Inflammatory macrophage treated with lipopolysaccharide for 1 hour (primary cell): ENCODE data around the gene DOCK4.

ENCODE experiments used
- DNase-seq, 2 donors: peaks; one replicate each; pipeline ENCODE4 v3.0.0-alpha.2; 2020 to 2022

DOCK4 gene

DNA sequence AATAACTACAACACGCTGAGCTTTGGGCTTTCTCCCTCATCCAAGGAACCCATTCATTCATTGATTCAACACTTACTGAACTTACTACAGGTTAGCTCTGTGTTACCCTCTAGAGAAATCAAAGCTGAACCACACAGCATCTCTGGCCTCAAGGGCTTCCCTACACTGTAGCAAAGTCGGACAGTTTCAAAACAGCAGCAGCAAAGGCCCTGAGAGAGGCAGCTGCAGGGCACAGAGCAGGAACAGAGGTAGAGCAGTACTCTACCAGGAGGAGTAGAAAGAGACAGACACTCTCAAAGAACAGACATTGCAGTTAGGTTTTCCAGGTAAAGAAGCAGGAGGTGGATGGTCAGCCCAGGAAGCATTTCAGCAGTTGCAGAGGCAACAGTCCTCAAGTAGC lies 16.1 kb downstream of the DOCK4 start:
- DNase-seq, result no peak

DNA sequence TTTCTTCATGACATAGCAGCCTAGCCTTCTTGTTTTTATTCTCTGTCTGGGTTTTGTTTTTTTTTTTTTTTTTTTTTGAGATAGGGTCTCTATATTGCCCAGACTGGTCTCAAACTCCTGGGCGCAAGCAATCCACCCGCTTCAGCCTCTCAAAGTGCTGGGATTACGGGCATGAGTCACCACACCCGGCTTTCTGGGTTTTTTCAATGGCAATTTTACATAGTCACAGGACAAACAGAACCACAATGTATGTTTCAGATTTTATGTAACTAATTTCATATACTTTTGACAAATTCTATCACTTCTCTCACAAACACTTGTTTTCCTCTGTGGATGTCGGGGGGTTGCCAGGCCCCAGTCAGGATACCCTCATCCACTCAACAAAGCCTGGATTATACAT lies 16.5 kb downstream of the DOCK4 start:
- DNase-seq, result no peak

DNA sequence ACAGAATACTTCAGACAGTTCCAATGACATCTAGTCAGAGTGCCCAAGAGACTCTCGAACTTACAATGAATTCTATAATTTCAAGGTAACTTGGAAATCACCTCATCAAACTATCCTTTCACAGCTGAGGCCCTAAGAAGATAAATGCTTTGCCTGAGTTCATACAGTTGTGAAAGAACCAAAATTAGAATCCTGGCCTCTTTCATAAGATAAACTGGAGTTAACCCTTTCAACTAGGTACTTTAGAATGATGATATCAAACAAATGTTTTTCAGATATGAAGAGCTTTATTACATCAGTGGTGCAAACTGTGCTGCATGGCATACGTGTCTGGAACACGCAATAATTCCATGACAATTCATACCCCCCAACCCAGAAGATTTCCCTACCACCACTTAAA lies 17.9 kb downstream of the DOCK4 start:
- DNase-seq, result no peak

DNA sequence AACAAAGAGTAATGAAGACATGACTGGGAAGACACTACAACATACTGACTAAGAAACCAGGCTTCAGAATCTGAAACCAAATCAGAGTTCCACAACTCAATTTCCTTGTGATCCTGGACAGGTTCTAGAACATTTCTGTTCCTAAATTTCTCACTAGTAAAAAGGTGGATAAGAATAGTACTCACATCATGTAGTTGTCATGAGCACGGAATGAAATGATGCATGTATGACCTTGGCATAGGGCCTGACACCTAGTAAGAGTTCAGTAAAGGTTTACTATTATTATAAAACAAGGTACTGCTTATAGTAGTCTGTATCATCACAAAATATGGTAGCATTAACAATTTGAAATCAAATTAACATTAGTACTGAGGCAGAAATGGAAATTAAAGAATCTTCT lies 19.9 kb downstream of the DOCK4 start:
- no peak for DNase-seq

DNA sequence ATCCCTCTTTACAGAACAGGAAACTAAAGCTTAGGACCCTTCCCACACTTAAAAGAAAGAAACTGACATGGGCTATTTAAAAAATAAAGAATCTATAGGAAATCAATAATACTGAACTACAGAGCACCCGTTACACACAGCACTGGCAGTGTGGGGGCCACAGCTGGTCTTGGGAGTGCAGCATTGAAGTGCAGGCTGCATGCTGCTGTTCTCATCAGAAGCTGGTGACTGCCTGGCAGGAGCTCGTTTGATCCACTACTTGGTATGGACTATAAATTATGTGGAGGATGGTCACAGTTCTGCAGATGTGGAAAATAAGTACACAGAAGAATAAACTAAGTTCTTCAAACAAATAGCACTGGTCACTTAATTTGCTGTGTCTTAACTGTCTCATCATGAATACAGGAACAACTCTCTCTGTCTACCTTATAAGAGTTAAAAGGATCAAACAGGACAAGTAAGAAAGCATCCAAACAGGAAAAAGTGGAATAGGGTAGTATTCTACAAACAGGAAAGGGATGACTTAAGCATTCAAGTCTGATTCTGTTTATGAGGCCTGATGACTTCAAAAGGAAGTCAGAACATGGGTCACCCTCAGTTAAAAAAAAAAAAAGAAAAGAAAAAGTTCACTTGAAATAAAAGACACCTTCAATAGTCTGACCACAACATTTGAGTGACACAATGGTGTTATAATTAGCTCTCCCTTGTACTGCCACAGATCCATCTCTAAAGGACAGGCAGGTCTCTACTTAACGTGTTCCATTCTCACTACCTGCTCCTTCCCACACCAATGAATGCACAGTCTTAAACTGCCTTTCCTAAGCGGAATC lies 21.0 kb downstream of the DOCK4 start:
- DNase-seq, result no peak

DNA sequence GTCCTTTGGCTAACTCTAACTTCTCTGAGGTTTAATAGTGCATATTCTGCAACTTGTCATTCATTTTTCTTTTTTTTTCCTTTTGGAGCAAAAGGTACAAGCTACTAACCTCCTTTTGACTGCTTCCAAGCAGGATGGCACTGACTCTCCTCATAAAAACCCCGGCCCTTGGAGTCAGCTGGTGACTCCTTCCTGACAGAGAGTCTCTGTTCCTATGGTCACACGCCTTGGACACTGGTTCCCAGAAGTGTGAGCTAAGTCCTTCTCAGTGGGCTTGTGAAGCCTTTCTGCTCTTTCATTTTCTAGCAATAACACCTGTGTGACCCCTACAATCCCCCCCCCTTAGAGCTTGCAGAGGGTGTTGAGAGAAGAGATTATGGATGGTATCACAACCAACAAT lies 21.7 kb downstream of the DOCK4 start:
- DNase-seq, result no peak

DNA sequence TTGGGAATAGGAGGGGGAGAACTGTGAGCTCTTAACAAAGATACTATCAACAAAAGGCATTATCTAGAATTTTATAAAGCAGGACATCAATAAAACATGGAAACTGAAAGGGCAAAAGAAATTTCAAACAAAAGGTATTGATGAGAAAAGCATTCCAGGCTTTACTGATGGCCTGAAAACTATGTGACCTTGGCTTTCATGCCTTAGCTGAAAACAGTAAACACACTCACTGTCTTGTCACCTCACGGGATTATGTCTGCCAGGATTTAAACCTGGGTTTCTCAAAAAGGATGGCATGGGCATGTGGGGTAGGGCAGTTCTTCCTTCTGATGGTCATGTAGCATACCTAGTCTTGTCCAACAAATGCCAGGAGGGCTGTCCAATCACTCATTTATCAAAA lies 22.9 kb downstream of the DOCK4 start:
- DNase-seq, result no peak

DNA sequence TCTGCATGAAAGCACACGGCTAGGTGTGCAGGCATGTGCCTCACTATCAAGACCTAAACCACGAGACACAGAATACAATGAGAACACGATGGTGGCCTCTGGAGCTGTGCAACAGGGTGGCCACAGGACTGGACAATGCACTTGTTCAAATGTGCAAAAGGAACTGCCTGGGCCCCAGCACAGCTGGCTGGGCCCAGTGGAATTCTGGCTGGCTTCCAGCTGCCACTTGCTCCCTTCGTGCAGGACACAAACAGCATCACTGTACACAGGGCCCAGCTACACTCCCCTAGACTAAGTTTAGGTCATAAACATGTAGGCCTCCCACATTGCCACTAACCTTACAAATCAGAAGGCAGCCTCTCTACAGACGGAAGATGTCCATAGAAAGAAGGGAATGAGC lies 23.4 kb downstream of the DOCK4 start:
- DNase-seq, result no peak

DNA sequence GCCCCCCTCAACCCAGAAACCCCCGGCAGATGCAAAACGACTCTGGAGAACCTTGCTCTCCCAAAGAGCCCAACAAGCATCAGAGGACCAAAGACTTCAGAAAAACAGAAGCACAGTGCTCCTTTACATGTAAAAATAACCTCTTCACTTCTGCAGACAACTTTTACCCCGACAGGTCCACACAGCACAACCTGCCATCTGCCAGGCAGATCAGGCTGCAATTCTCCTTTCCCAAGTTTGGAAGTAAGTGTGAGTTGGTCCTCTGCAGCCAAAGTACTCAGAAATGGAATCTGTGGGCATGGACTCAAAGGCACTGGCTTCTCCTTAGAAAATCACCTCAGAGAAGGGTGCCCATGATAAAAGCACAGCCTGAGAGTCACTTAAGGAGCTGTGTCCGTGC lies 26.0 kb downstream of the DOCK4 start:
- no peak for DNase-seq

DNA sequence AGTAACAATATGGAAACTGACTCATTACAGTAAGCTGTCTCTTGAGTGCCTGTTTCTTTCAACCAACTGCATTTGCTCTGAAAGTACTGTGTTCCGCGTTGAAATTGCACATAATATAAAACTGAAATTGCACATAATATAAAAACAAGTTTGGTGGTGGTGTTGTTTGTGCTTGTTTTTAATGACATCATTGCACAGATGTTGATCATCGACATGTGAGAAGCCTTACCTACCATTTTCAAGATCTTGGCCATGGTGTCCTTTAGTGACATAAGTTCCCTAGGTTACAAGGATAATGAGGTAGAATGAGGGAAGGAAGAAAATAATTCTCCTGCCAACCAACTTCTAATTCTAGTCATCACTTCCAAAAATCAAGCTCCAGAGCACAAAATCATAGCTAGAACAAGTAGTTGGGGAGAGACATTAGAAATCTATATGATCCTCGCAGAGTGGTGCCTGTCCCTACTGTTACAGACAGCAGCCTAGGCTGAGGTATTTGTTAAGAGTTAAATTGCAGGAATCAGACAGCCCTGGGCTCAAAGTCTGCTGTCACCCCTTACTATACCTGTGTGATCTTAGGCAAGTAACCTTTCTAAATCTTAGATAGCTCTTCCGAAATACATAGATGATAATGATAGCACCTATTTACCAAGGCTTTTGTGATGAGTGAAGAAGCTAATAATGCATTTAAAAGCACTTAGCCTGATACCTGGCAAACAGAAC lies 29.3 kb downstream of the DOCK4 start:
- no peak for DNase-seq

DNA sequence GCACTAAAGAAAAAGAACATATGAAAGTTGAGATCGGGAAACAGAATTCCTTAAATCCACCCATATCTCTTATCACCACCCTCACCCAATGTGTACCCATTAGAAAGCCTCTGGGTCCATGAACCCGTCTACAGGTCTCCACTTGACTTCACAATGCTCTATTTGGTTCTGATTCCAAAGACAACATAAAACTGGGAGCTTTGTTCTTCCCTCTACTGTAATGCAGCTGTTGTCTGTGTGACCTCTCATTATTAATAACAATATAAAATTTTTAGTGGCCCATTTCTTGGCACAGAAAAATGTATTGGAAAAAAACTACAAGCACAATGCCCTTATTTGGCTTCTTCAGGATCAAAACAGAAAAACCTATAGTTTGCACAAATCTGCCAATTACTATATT lies 30.0 kb downstream of the DOCK4 start:
- DNase-seq, result no peak

DNA sequence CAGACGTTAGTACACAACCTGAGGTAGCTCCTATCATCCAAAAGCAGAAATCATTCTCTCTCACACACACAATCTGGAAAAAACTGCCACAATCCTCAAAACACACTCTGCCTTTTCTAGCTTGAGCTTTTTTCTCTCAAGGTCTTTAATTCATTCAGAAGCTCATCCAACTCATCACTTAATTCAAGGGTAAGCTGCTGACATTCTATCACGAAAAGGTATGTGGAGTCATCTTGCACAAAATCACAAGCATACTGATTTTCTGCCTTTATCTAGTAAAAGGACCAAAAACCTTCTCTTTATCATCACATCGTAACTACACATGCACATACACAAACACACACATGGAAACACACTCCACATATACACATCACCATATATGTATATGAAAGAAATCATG lies 32.0 kb downstream of the DOCK4 start:
- DNase-seq, result no peak

DNA sequence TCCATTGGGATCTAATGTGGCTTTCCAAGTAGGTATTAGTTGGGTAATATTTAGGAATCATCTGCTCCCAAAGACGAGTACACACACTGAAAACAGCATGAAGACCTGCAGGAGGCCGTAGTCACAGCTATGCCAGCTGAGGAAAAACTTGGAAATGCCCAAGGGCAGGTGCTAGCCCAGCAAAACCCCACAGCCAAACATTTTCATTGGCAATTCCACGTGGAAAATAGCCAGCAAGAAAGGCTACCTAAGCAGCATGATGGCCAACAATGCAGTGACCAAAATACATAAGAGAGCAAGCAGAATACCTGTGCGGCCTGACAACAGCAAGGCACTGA lies 32.7 kb downstream of the DOCK4 start:
- DNase-seq, result no peak

DNA sequence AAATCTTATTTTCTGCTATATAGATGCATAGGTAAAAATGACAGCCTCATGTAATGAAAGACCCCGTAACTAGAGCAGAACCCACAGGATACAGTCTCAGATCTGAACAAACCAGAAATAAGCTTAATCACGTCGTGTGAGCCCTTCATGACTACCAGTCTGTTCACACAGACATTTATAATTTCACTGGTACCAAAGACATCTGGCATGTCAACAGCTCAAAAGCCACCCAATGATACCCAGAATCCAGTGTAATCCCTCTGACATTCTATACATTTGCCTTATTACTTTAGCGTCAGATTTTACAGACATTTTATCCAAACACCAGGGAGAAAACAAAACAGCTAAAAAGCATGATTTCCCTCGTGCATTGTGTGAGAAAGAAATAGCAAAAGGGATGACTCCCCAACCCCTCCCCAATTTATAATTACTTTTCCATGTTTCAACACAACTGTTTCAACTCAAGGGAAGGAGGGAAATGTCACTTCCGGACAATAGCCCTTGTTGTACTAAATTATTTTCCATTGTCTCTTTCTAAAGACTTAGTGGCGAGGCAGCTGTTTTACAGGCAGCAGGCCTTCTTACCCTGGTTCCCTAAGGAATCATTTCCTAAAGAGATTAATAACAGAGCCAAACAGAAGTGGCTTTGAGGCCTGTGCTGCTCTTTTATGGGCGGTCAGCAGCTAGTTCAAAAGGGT lies 33.2 kb downstream of the DOCK4 start:
- DNase-seq, result no peak

DNA sequence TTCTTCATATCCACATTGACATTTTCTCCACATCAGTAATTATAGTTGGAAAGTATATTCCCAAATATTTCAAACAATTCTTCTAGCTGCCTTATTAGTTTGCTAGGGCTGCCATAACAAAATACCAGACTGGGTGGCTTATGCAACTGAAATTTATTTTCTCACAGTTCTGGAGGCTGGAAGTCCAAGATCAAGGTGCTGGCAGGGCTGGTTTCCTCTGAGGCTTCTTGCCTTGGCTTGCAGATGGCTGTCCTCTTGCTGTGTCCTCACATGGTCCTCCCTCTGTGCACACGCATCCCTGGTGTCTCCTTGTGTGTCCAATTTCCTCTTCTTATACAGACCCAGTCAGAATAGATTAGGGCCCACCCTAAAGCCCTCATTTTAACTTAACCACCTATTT lies 34.5 kb downstream of the DOCK4 start:
- DNase-seq, result no peak

DNA sequence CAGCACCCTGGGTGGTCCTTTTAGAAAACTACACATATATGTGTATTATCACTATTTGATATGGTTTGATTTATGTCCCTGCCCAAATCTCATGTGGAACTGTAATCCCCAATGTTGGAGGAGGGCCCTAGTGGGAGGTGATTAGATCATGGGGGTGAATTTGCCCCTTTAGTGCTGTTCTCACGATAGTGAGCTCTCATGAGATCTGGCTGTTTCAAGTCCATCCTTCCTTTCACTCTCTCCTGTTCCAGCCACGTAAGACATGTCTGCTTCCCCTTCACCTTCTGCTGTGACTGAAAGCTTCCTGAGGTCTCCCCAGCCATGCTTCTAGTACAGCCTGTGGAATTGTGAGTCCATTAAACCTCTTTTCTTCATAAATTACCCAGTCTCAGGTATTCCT lies 37.3 kb downstream of the DOCK4 start:
- DNase-seq, result no peak

DNA sequence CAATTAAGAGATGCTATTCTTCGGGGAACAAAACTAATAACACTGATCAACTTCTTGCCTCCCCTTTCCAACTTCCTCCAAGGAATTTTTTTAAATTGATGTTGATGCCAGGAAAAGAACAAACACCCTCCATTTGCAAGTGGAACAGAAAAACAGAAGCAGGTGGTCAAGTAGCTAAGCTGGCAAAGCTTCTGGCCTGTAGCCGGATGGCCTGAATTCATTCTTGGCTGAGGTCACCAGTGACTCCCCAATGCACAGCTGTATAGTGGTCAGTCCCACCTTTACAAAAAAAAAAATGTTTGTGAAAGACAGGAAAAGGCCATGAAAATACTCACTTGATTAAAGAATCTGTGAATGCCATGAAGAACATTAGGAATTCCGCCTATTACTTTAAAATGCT lies 39.1 kb downstream of the DOCK4 start:
- DNase-seq, result no peak

DNA sequence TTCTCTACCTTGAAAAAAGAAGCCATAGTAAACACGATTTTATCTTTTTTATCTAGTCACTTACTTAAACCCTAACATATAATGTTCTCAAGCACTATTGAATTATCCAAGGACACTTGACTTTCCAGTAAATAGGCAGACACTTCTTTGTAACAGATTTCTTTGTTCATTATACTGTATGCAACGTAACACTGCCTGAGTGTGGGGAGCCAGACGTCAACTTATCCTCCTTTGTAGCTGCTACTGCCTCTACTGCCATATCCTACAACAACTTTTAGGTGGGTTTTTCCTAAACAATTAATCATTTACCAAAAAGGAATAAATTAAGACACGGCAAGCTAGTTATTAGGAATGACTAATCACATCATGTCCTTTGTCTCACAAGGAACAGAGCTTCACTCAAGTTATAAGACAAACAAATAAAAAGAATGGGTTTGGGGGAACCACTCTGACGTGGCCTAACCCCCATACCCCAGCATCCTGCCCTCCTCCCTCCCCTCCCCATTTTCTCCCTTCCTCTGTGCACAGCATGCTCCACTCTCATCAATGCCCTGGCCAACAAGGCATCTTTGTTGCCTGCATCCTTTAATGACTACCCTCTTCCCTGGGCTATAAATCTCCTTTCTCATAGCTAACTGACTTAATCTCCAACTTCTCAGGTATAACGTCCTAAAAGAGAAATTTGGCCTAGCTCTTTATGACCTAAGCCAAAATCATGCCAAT lies 43.3 kb downstream of the DOCK4 start:
- no peak for DNase-seq

DNA sequence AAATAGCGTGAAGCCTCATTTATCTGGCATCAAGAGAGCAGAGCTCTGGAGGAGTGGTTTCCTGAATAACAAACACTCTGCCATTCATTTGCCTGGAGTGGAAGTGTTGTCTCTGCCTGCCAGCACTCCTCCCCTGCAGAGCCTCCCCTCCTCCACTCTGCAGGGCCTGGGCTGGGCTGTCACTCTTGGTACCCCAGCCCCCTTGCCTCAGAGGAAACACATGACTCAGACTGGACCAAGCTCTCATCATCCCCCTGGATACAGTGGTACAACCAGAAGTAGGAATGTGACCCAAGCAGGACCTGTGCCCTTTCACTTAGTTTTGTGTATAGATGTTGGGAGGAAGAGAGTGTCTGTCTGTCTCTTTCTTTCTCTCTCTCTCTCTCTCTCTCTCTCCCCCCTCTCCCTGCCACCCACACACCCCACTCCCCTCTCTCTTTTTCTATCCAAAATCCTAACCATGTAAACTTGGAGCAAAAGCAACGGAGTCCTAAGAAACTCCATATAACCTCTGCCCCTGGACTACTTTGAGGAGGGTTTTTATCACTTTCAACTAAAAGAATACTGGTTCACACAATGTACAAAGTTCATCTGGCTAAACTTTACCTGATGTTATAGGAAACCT lies 43.9 kb downstream of the DOCK4 start:
- DNase-seq, result no peak

DNA sequence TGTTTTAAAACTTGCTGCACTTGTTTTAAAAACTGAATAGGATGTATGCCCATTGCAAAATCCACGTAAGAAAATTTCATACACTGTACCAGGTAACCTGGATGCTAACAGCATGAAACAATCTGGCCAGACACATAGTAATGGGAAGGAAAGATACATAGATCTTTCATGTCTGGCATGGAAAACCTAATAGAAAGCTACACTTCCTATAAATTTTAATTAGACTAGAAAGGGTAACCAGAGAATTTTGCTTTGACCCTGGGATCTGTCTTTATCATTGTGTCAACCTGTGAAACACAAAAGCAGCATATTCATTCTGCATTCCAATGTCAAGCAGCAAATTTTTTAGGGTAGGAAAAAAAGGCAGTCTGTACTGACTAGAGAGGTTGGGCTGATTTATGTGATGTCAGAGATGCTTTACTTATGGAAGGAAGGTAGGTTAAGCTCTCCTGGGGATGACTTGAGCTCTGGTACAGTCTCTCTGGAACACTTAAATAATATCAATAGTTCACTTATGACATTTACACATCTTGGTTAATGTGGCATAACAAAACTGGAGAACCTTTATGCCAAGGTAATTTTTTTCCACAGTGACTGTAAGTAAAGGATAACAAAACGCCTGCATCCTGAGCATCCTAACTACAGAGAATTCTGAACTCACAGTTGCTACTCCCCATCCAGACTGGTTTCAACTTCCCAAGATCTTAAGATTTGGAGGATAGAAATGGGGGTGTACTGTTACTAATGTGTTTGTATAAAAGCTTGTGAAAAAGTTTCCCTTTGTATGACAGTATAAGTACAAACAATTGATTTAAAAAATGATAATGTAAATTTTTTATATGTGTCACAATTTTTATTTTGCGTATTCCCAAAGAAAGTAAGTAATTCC lies 44.7 kb downstream of the DOCK4 start:
- no peak for DNase-seq

DNA sequence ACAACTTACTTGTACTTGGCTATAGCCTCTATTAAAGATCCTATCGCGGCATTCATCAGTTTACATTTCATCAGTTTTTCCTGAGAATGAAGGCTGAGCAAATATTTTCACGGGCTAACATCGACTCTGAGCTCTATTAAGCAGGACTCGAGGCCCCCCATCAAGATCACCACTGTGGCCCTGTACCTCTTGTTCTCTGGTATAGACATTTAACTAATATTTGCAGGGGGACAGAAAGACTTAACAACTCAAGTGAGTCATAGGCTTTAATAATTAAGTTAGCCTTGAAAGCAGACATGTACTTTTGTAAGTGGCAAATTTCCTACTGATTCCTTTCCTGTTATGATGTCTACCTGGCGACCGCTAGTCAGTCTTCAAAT lies 45.4 kb downstream of the DOCK4 start:
- no peak for DNase-seq
